Testis (tissue), 3 donors: ENCODE measurements around the gene CCHCR1. TPM values are rescaled to one million over a fixed set of nuclear protein-coding genes. Genes with fewer than 3 reads are reported as not detected.

Experiments
- DNase-seq: peaks from one replicate; pipeline ENCODE4 v3.0.0-alpha.2; 2019
- H3K27ac ChIP-seq, 2 donors: fragments of 200-600 bp; sonication (generic); one replicate each; pipeline ENCODE4 v1.5.1; 2019
- H3K27me3 ChIP-seq: fragments of 200-600 bp; sonication (generic); one replicate; pipeline ENCODE4 v1.5.1; 2019
- H3K36me3 ChIP-seq: fragments of 200-600 bp; sonication (generic); one replicate; pipeline ENCODE4 v1.5.1; 2017; ENCODE audit warnings: low read depth; ENCODE audit errors: missing control alignments
- H3K4me1 ChIP-seq: fragments of 200-600 bp; sonication (generic); one replicate; pipeline ENCODE4 v1.5.1; 2019
- H3K4me3 ChIP-seq, 2 donors: fragments of 200-600 bp; sonication (generic); one replicate each; pipeline ENCODE4 v1.5.1; 2017 to 2019
- H3K9me3 ChIP-seq: fragments of 200-600 bp; sonication (generic); one replicate; pipeline ENCODE4 v1.5.1; 2017
- CTCF ChIP-seq, 3 experiments: fragments of 450-650 bp in 2 of 3; fragments of 200-600 bp in 1 of 3; sonication (generic) in 1 of 3; IDR thresholded peaks; one replicate each; pipeline ENCODE4 v1.5.1; 2016 to 2019; ENCODE audit warnings: antibody characterized with exemption in 3 of 3, mild to moderate bottlenecking in 2 of 3, moderate library complexity in 1 of 3
- POLR2A ChIP-seq: fragments of 450-650 bp; IDR thresholded peaks from one replicate; pipeline ENCODE4 v1.6.1; 2017; ENCODE audit warnings: antibody characterized with exemption, mild to moderate bottlenecking, moderate library complexity
- WGBS, 2 donors: methylation state at CpG; one replicate each; pipeline ENCODE4 v1.1.5; 2018; 5-methylcytosine and 5-hydroxymethylcytosine counted together
- intact Hi-C: fragments of 100-400 bp; cut with DNase I; formaldehyde crosslinking; loops from one replicate; pipeline ENCODE4 v1.15.1; 2023; ENCODE audit warnings: low total_unique reads
- polyA plus RNA-seq: library from polyadenylated mRNA; stranded (reverse); fragments of 350-450 nt; fragmentation: Illumina TruSeq; extraction: RNeasy Lipid Tissue Mini Kit (QIAGEN cat#74804); gene quantifications from one replicate; pipeline ENCODE4 v1.2.3, GENCODE V29; 2014; ENCODE audit warnings: low read depth, low replicate concordance; ENCODE audit not compliant: insufficient read depth
- total RNA-seq, 2 donors: library from RNA; depleted of rRNA; stranded (reverse); fragments of >200 nt; gene quantifications; one replicate each; pipeline ENCODE4 v1.2.3, GENCODE V29; 2016

Gene CCHCR1
- total and polyA plus RNA-seq, 3 donors from 2014 or later: 86.4 to 174 (median 93.2) TPM

GRCh38 chr6:31163922-31164321 is 6.3 kb upstream of the CCHCR1 start:
- peaks cover 2% of the 10 kb centered on the region for H3K4me1 ChIP-seq
- DNase-seq: no peak
- intact Hi-C loops: no loop called here
- TF ChIP-seq CTCF (IDR thresholded peaks at IDR 0.05): no peak
- no peak for TF ChIP-seq POLR2A
- H3K4me3 ChIP-seq: no peak overlapping the region
- H3K9me3 ChIP-seq: no peaks in the 10 kb centered on the region
- no peak overlapping the region for H3K27ac ChIP-seq
- no peaks in the 10 kb centered on the region for H3K27me3 ChIP-seq
- H3K36me3 ChIP-seq: no peaks in the 10 kb centered on the region

- TF ChIP-seq CTCF (IDR thresholded peaks at IDR 0.05): no peak
- TF ChIP-seq POLR2A: no peak
- DNase-seq: no peak
- Histone ChIP-seq H3K27ac (no peak overlapping the region), H3K4me3 (no peak overlapping the region), H3K36me3 (no peaks in the 10 kb centered on the region), H3K4me1 (peaks cover 4% of the 10 kb centered on the region), H3K27me3 (no peaks in the 10 kb centered on the region), H3K9me3 (no peaks in the 10 kb centered on the region)
- 85 to 93% methylated on average over 5 to 13 of the region's 13 CpGs for WGBS, 2 donors
- intact Hi-C loops: no loop called here
Measured at GRCh38 chr6:31162463-31163165, 5.0 kb upstream of the CCHCR1 start.

- Histone ChIP-seq H3K4me1 (peaks cover 11% of the 10 kb centered on the region), H3K27me3 (no peaks in the 10 kb centered on the region), H3K9me3 (no peaks in the 10 kb centered on the region), H3K27ac (no peak overlapping the region), H3K4me3 (no peak overlapping the region), H3K36me3 (no peaks in the 10 kb centered on the region)
- intact Hi-C loops: no loop called here
- 94 to 95% methylated on average over 17 to 19 of the region's 19 CpGs for whole genome bisulfite sequencing, 2 donors
- no peak for DNase-seq
- no peak for TF ChIP-seq CTCF (IDR thresholded peaks at IDR 0.05)
- TF ChIP-seq POLR2A: no peak
Measured at GRCh38 chr6:31161216-31162126, 3.9 kb upstream of the CCHCR1 start.

GRCh38 chr6:31158863-31159855 is 1.6 kb upstream of the CCHCR1 start:
- TF ChIP-seq CTCF (IDR thresholded peaks at IDR 0.05): no peak
- TF ChIP-seq POLR2A: no peak
- intact Hi-C loops: no loop called here
- H3K27ac ChIP-seq: no peak overlapping the region
- H3K4me3 ChIP-seq: peak overlapping the region; percentile 57 to 78
- no peaks in the 10 kb centered on the region for H3K36me3 ChIP-seq
- H3K9me3 ChIP-seq: no peaks in the 10 kb centered on the region
- peaks cover 11% of the 10 kb centered on the region for H3K4me1 ChIP-seq
- H3K27me3 ChIP-seq: no peaks in the 10 kb centered on the region
- DNase-seq: no peak
- 11 to 19% methylated on average over 20 to 35 of the region's 35 CpGs for WGBS, 2 donors
